GM21390 (cell line): ENCODE results near the gene SLFN12L.
"Not testable (repeated sequence)": the region's sequence is repeated elsewhere in the genome, so short reads cannot be mapped to it uniquely, and the experiment has no call there.

Source experiments
- ATAC-seq: cut with Tn5 transposase; IDR thresholded peaks from one replicate; pipeline ENCODE4 v1.9.1; 2021; ENCODE audit not compliant: unreplicated experiment

Gene SLFN12L

GRCh38 chr17:35498448-35499178, 38.9 kb downstream of the SLFN12L start:
- ATAC-seq = no peak

GRCh38 chr17:35496451-35497290, 40.8 kb downstream of the SLFN12L start:
- no peak for ATAC-seq

- ATAC-seq = no peak
These were observed 44.4 kb downstream of the SLFN12L start for GRCh38 chr17:35493040-35493439.

GRCh38 chr17:35491417-35491816, 46.1 kb downstream of the SLFN12L start:
- no peak for ATAC-seq

- ATAC-seq = no peak
These were observed 47.5 kb downstream of the SLFN12L start for GRCh38 chr17:35489944-35490343.

GRCh38 chr17:35488991-35489390, 48.5 kb downstream of the SLFN12L start:
- no peak for ATAC-seq

GRCh38 chr17:35486920-35487732, 50.4 kb downstream of the SLFN12L start:
- peak; percentile 34 for ATAC-seq

GRCh38 chr17:35479271-35479670, 58.2 kb downstream of the SLFN12L start:
- ATAC-seq = no peak

- ATAC-seq = no peak
These were observed 60.2 kb downstream of the SLFN12L start for GRCh38 chr17:35477248-35477647.

- ATAC-seq = no peak
These were observed 61.1 kb downstream of the SLFN12L start for GRCh38 chr17:35476283-35476820.

- no peak for ATAC-seq
These were observed 69.0 kb downstream of the SLFN12L start for GRCh38 chr17:35468475-35468874.

- no peak for ATAC-seq
These were observed 69.7 kb downstream of the SLFN12L start for GRCh38 chr17:35467824-35468223.

GRCh38 chr17:35460354-35460851, 77.1 kb downstream of the SLFN12L start:
- peak; percentile 87 for ATAC-seq

GRCh38 chr17:35454035-35454434, 83.4 kb downstream of the SLFN12L start:
- not testable (repeated sequence) for ATAC-seq

GRCh38 chr17:35453171-35453570, 84.3 kb downstream of the SLFN12L start:
- no peak for ATAC-seq

GRCh38 chr17:35449371-35449931, 88.0 kb downstream of the SLFN12L start:
- ATAC-seq = no peak

- no peak for ATAC-seq
These were observed 88.6 kb downstream of the SLFN12L start for GRCh38 chr17:35448899-35449227.

GRCh38 chr17:35448214-35448898, 89.1 kb downstream of the SLFN12L start, which contains the start of gene SLFN13:
TSS of gene SLFN13 (minus strand) at chr17:35448766. CDS start at chr17:35445680, 3,086 bp downstream.
- ATAC-seq = peak; percentile 78

- ATAC-seq = no peak
These were observed 90.0 kb downstream of the SLFN12L start for GRCh38 chr17:35447499-35447898.

- ATAC-seq = no peak
These were observed 99.0 kb downstream of the SLFN12L start for GRCh38 chr17:35438433-35438832.
